ENCODE measurements around the gene IRF5.
"Not testable (repeated sequence)": the region's sequence is repeated elsewhere in the genome, so short reads cannot be mapped to it uniquely, and the experiment has no call there.

The IRF5 gene

DNA sequence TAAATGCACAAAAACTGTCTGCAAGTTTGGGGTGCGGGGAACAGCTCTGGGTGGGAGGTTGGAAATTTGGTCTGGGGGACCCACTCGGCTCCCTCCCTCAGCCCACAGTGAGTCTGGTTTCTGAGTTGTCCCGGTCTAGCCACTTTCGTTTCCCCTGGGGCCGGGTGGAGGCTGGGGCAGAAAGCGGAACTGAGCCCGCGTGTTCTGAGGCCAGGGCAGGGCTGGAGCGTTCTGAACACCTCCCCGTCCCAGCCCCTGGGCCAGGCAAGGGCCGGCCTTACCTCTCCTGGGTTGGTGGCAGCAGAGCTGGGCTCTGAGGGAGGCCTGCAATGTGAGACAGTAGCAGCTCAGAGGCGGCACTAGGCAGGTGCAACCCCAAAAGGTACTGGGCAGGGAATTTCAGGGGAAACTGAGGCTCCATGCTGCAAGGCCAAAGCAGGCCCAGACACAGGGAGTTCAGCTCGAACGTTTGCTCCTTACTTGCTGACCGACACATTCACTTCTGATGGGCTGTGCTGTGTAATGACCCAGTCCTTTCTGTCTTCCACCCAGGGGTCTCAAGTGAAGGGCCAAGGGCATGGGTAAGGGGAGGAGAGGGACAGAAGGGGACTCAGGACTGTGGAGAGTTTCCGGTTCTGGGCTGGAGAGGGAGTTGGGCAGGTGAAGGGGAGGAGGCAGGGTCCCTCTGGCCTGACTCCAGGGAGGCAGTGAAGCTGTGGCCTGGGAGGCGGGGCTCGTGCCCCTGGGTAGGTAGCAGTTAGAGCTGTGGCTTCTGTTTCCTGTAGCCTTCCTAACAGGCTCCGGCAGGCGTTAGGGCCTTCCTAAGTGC is 3.0 kb downstream of the IRF5 start:
- DNase-seq: peak; percentile 33

DNA sequence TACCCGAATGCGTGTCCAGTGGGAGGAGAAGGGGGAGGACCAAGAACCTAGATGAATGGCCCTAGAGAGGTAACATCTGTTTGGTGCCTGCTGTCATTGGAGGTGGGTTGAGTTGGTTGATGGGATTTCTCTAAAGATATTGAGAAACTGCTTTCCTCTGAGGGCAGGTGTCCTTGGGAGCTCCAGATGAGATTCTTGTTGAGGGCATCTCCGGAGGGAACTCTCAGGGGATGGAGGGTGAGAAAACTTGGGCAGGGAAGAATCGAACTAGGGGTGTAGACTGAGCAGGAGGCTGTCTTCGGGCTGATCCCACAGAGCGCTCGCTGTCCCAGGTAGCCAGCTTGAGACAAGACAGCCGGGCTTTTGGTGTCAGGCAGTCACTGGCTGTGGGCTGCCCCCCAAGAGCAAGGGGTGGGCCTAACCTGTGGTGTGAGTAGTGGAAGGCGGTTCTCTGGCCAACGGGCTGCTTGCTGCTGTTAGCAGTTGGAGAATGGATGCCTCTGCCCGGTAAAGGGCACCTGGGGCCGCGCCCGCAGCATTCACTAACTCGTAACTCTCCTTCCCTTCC is 3.7 kb downstream of the IRF5 start:
- DNase-seq: no peak

DNA sequence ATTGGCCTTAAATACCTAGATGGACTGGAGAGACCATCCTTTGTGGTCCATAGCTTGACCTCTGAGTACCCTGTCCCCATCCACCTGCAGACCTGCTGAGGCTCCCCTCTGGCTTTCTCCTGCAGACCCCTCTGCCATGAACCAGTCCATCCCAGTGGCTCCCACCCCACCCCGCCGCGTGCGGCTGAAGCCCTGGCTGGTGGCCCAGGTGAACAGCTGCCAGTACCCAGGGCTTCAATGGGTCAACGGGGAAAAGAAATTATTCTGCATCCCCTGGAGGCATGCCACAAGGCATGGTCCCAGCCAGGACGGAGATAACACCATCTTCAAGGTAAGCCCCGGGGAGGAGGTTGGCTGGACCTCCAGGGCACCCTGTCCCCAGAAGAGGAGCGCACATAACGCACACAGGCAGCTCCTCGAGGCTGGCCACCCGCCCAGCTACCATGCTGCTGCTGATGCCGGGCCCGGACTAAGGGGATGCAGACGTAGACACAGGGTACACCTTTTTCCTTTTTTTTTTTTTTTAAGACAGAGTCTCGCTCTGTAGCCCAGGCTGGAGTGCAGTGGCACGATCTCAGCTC is 4.3 kb downstream of the IRF5 start:
- DNase-seq: no peak

DNA sequence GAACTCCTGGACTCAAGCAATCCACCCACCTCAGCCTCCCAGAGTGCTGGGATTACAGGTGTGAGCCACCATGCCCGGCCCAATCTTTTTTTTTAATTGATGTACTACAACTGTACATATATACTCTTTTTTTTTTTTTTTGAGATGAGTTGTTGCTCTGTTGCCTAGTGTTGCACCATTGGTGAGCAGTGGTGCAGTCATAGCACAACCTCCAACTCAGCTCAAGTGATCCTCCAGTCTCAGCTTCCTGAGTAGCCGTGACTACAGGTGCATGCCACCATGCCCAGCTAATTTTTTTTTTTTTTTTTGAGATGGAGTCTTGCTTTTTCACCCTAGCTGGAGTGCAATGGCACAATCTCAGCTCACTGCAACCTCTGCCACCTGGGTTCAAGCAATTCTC is 5.5 kb downstream of the IRF5 start:
- not testable (repeated sequence) for DNase-seq

DNA sequence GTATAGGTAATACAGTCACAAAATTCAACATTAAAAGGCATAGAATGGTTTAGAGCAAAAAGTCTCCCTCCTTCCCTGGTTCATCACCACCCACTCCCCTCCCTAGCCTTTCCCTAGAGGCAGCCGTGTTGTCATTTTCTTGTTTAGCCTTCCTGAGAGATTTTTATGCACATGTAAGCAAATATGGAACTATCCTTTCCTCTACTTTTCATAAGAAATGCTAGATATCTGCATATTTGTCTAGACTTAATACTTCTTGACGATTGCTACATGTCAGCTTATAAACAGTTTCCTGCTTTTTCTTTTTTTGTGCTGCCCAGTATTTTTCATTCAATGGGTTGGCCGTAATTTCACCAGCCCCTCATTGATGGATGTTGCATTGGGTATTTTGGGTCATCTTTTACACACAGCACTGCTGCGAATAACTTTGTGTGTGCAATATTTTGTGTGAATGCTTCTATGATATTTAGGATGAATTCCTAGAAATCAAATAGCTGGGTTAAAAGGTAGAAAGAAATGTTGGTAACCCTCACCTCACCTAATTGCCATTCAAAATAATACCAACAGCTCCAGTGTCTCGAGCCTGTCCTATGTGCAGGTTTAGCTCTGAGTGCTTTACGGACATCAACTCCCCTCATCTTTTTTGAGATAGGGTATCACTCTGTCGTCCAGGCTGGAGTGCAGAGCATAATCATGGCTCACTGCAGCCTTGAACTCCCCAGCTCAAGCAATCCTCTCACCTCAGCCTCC is 6.9 kb downstream of the IRF5 start:
- no peak for DNase-seq

DNA sequence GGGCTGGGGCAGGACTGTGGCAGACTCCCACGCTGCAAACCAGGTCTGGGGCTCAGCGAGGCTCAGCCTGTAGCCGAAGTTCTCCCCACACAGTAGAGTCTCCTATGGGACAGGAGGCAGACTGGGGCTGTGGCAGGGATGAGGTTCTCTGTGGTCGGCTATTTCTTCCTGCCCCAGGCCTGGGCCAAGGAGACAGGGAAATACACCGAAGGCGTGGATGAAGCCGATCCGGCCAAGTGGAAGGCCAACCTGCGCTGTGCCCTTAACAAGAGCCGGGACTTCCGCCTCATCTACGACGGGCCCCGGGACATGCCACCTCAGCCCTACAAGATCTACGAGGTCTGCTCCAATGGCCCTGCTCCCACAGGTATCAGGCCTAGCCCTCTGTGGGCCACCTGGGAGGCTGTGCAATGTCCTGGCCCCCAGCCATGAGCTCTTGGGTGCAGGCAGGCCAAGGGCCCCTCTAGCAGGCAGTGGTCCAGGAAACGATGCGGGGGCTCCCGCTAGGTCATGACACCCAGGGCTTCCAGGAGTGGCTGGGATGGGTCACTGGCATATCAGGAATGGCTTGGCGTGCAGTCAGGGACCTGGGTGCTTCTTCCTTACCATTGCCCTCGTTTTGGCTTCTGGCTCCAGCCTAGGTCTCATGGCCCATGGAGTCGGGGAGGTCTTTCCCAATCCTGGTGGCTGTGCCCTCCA is 8.1 kb downstream of the IRF5 start:
- no peak for DNase-seq

DNA sequence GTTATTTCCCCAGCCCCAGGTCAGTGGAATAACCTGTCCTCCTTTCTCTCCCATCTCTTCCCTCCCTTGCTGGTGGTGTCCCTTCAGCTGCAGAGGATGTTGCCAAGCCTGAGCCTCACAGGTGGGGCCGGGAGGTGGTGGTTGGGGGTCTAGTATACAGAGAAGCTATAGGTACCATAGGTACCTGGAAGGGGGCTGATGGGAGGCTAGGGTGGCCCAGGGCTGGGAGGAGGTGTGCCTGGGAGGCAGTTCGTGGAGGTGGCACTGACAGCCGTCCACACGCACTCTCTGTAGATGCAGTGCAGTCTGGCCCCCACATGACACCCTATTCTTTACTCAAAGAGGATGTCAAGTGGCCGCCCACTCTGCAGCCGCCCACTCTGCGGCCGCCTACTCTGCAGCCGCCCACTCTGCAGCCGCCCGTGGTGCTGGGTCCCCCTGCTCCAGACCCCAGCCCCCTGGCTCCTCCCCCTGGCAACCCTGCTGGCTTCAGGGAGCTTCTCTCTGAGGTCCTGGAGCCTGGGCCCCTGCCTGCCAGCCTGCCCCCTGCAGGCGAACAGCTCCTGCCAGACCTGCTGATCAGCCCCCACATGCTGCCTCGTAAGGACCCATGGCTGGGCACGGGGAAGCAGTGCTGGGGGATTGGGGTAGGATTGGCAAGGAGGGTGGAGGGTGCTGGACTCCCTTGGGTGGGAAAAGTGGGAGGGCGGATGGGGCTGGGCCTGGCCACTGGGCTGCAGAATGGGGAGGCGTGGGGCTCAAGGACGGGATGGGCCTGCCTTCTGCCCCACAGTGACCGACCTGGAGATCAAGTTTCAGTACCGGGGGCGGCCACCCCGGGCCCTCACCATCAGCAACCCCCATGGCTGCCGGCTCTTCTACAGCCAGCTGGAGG is 9.5 kb downstream of the IRF5 start:
- no peak for DNase-seq

DNA sequence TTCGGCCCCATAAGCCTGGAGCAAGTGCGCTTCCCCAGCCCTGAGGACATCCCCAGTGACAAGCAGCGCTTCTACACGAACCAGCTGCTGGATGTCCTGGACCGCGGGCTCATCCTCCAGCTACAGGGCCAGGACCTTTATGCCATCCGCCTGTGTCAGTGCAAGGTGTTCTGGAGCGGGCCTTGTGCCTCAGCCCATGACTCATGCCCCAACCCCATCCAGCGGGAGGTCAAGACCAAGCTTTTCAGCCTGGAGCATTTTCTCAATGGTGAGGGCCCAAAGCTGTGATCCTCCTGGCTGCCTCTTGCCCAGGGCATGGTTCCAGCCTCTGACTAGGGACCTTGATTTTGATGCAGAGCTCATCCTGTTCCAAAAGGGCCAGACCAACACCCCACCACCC is 10.1 kb downstream of the IRF5 start:
- DNase-seq: no peak

DNA sequence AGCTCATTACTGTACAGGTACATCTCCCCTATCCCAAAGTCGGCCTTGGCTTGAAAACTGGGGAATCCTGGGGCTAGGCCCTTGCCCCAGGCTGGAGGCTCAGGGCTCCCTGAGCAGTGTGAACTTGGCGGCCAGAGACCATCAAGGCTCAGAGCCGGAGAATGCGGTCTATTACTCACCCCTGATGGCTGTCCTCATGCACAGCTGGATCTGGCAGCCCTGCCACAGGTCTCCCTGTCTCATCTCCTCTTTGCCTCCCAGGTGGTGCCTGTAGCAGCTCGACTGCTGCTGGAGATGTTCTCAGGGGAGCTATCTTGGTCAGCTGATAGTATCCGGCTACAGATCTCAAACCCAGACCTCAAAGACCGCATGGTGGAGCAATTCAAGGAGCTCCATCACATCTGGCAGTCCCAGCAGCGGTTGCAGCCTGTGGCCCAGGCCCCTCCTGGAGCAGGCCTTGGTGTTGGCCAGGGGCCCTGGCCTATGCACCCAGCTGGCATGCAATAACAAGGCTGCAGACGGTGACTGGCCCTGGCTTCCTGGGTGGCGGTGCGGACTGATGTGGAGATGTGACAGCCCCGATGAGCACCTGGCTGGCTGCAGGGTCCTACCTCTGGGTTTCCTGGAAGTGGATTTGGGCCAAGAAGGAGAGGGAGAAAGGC is 10.7 kb downstream of the IRF5 start:
- no peak for DNase-seq

DNA sequence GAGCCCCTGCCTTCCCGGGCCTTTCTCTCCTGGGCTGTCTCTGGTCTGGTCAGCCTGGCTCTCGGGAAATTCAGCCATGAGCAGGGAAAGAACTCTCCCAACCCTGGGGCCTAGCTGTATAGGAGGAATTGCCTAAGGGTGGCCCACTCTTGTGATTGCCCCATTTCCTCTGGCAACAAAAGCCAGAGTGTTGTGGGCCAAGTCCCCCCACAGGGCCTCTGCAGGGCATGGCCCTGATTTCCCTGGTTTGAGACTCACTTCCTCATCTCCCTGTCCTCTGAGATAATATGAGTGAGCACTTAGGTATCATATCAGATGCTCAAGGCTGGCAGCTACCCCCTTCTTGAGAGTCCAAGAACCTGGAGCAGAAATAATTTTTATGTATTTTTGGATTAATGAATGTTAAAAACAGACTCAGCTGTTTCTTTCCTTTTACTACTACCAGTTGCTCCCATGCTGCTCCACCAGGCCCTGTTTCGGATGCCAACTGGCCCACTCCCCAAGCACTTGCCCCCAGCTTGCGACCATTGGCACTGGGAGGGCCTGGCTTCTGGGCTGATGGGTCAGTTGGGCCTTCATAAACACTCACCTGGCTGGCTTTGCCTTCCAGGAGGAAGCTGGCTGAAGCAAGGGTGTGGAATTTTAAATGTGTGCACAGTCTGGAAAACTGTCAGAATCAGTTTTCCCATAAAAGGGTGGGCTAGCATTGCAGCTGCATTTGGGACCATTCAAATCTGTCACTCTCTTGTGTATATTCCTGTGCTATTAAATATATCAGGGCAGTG is 11.4 kb downstream of the IRF5 start:
- DNase-seq: no peak

DNA sequence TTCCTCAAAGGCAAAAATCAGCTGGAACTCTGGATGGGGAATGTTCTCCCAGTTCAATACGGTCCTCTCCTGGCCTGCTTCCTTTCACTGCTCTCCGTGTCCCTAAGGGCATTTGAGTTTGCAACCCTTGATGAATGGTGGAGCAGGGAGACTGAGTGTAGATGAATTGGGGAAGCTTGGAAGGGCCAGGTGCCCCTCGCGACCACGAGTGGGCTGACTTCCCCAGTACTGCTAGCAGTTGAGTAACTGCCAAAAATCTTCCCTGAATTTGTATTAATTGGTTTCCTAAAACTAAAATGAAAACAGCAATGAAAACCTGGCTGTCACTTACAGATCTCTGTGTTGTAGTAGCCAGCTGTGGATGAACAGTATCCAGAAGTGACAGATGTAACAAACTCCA is 13.6 kb downstream of the IRF5 start:
- DNase-seq: no peak

DNA sequence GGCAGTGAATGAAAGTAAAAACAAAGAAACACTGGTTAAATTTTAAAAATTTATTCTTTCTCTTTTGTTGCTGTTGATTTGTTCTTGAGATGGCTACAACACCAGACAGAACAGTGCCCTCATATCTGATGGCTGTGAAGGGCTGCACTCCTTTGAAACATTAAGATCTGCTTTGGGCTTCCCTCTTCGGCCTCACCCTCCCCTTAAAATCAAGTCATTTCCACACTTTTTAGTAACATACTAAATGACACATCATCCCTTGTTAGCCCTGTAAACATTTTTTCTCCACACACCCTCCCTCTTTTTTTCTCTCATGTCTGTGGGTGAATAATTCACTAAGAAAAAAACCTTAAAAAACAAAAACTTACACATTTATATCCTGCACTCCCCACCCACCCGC is 16.4 kb downstream of the IRF5 start:
- no peak for DNase-seq

DNA sequence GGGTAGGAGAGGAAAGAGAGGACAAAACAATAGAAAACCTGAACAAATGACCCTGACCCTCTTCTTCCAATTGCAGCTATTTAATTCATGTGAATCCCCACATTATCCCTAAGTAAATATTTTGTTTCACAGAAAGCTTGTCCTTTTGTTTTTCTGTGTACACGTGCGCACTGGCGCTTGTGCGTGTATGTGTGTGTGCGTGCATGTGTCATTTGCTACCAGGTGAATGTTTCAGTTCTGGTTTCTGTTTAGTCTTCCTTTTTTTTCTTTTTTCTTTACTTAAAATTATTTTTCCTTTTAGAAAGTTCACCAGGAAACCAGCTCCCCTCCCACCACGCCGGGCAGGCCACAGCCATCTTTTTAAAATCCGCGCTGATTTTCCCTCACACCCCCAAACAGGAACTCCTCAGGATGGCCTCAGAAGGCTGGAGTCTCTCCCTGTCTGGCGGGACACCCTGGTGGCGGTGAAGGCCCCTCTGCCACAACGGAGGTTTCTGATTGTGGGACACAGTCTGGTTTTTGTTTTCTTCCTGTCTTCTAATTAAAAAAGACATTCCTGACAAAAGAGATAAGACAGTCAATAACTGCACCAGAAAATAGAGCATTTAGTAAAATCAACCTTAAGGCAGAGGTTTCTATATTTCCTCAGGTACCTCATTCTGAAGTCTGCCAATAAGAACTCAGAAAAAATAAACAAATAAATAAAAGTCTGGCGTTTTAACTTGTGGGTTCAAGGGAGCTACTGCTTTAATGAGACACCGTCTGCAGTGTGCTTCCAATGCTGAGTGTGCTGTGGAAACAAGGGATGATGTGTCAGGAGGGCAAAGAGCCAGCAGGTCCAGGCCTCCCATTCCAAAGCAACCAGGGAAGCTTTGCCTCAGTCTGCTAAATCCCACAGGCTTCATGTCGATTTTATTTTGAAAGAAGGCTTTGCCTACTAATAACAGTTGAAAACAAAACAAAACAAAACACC is 17.4 kb downstream of the IRF5 start:
- DNase-seq: no peak

DNA sequence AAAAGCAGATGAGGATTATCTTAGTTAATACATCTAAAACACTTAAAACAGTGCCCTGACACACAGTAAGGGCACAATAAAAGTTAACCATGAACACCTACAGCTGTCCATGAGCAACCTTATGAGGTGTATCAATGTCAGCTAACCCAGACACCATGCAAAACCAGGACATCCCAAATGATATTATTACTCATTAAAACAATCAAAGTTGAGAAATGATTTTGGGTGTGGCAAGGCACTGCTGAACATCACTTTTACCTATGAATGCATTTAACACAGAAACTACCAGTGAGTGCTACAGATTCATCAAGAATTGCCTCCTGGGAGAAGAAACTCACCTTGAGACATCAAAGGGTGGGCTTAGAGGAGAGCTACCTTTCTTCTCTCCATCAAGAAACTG is 18.3 kb downstream of the IRF5 start:
- DNase-seq: no peak

DNA sequence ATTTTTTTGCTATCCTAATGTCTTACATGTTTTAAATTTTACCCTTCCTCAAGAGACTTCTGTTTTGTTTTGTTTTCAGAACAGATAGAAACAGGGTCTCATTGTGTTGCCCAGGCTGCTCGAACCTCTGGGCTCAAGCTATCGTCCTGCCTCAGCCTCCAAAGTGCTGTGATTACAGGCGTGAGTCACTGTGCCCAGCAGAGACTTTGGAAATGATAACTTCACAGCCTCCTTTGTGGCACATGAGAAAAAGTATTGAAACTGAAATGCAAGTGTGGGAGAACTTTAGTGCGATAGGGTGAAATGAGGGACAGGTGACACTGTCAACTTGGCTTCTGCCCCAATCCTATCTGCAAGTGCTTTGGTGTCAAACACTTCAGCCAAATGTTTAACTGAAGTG is 21.6 kb downstream of the IRF5 start:
- peak; percentile 30 for DNase-seq

DNA sequence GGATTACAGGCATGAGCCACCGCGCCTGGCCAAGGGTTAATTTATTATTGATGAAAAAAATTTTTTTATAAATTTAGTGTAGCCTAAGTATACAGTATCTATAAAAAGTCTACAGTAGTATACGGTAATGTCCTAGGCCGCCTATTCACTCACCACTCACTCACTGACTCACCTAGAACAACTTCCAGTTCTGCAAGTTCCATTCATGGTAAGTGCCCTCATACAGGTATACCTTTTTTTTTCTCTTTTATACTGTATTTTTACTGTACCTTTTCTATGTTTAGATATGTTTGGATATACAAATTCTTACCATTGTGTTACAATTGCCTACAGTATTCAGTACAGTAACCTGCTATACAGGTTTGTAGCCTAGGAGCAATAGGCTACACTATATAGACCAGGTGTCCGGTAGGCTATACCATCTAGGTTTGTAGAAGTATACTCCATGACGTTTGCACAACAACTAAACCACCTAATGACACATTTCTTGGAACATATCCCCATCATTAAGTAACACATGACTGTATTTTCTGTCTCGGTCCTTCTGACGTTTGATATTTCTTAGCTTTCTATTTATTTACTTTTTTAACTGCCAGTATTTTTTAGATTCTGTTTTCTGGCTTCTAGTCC is 23.4 kb downstream of the IRF5 start:
- no peak for DNase-seq

DNA sequence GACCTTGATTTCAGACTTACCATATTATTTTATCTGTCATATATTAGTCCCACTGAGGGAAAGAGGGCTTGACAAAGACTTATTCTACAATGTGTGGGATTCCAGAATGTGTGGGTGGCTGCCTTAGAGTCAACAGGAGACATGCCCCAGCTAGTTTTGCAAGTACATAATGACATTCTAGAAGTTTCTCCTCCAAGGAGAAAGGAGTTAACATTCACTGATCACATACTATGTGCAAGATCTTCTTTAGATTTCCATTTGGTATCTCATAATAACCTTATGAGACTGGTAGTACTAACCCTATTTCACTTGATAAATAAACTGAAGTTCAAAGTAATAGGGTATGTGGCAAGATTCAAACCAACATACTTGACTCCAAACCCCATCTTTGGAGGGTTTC is 25.2 kb downstream of the IRF5 start:
- DNase-seq: no peak

DNA sequence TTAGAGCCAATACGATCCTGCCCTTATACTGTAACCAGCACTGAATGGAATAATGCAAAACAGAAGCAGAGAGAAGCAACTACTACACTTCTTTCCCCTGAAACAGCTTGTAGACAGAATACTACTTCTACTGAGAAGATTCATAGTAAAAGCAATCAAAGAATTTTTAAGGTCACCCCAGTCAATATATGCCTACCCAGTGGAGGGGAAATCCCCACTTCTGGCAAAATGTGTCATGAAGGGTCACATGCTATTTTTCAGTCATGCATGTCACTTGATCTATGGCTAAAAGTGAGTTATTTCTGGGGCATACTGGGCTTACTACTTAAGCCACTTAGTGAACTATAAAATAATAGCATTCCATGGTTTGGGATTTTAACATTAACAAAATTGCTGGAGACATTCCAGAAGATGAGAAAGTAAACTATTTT is 25.6 kb downstream of the IRF5 start:
- DNase-seq: peak; percentile 58

DNA sequence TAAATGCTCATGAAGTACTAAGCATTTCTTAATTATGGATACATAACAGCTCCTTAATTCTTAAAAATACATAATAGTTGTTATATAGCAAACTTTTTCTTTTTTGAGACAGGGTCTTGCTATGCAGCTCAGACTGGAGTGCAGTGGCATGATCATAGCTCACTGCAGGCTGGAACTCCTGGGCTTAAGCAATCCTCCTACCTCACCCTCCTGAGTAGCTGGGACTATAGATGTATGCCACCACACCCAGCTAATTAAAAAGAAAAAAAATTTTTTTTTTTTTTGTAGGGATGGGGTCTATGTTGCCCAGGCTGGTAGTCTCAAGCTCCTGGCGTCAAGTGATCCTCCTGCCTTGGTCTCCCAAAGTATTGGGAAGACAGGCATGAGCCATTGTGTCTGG is 30.9 kb downstream of the IRF5 start:
- DNase-seq: no peak
